Colonic mucosa (tissue), 4 donors: ENCODE measurements around the gene COL18A1. TPM values are rescaled to one million over a fixed set of nuclear protein-coding genes. Genes with fewer than 3 reads are reported as not detected.

Experiments used
- DNase-seq: peaks from one replicate; pipeline ENCODE4 v3.0.0-alpha.2; 2020
- H3K27ac ChIP-seq: fragments of 200-600 bp; one replicate; pipeline ENCODE4 v1.8.0; 2021
- H3K27me3 ChIP-seq: fragments of 200-600 bp; one replicate; pipeline ENCODE4 v1.8.0; 2021
- H3K36me3 ChIP-seq: fragments of 200-600 bp; one replicate; pipeline ENCODE4 v1.8.0; 2021
- H3K4me1 ChIP-seq: fragments of 200-600 bp; one replicate; pipeline ENCODE4 v1.8.0; 2021; ENCODE audit warnings: mild to moderate bottlenecking
- H3K4me3 ChIP-seq: fragments of 200-600 bp; one replicate; pipeline ENCODE4 v1.8.0; 2021
- H3K9ac ChIP-seq, 2 donors: one replicate each; pipeline ENCODE4 v1.7.0; 2013; ENCODE audit warnings: control low read depth in 2 of 2, low read depth in 2 of 2, low read length in 2 of 2
- H3K9me3 ChIP-seq: fragments of 200-600 bp; one replicate; pipeline ENCODE4 v1.8.0; 2021
- CTCF ChIP-seq: fragments of 200-600 bp; IDR thresholded peaks from one replicate; pipeline ENCODE4 v1.8.0; 2022; ENCODE audit warnings: antibody characterized with exemption, mild to moderate bottlenecking
- intact Hi-C: fragments of 100-400 bp; cut with DNase I; formaldehyde crosslinking; loops from one replicate; pipeline ENCODE4 v1.14.1; 2022
- total RNA-seq, 2 donors: library from RNA; stranded (reverse); fragmentation: NEBNext Ultra II Directional in 1 of 2; extraction: Animal tissue kit (Norgen Biotek cat#: 25700) in 1 of 2; gene quantifications; one replicate each; pipeline ENCODE4 v1.2.1, GENCODE V29; 2021
- donor health status: healthy.
- donor health status: DM: no; HTN: no; CAD: no.
- donor health status: DM: no; HTN: no; CAD: no.

Gene COL18A1
- total RNA-seq, 2 donors from 2014 or later = 8.4 to 22.3 TPM

GRCh38 chr21:45383615-45384201, 21.3 kb upstream of the COL18A1 start:
- intact Hi-C loops = no loop called here
- DNase-seq = no peak
- TF ChIP-seq CTCF = no peak
- H3K36me3 ChIP-seq = no peaks in the 10 kb centered on the region
- H3K4me3 ChIP-seq = no peak overlapping the region
- H3K27me3 ChIP-seq = no peaks in the 10 kb centered on the region
- no peaks in the 10 kb centered on the region for H3K9me3 ChIP-seq
- no peak overlapping the region for H3K9ac ChIP-seq
- H3K4me1 ChIP-seq = no peaks in the 10 kb centered on the region
- no peak overlapping the region for H3K27ac ChIP-seq

- H3K27me3 ChIP-seq = no peaks in the 10 kb centered on the region
Observed at GRCh38 chr21:45384656-45385548, 20.1 kb upstream of the COL18A1 start.

GRCh38 chr21:45385549-45386050, 19.4 kb upstream of the COL18A1 start:
- Histone ChIP-seq H3K36me3 (no peaks in the 10 kb centered on the region), H3K4me1 (no peaks in the 10 kb centered on the region), H3K9ac (no peak overlapping the region), H3K27ac (no peak overlapping the region), H3K9me3 (no peaks in the 10 kb centered on the region), H3K4me3 (no peak overlapping the region), H3K27me3 (no peaks in the 10 kb centered on the region)
- intact Hi-C loops = no loop called here
- no peak for DNase-seq
- no peak for TF ChIP-seq CTCF

More at GRCh38 chr21:45384656-45385548, 20.1 kb upstream of the COL18A1 start:
- no peaks in the 10 kb centered on the region for H3K9me3 ChIP-seq
- DNase-seq = no peak
- H3K9ac ChIP-seq = no peak overlapping the region
- intact Hi-C loops = no loop called here
- H3K4me1 ChIP-seq = no peaks in the 10 kb centered on the region
- no peak overlapping the region for H3K4me3 ChIP-seq
- no peak for TF ChIP-seq CTCF
- no peak overlapping the region for H3K27ac ChIP-seq
- H3K36me3 ChIP-seq = no peaks in the 10 kb centered on the region

GRCh38 chr21:45386336-45386727, 18.6 kb upstream of the COL18A1 start:
- TF ChIP-seq CTCF = no peak
- Histone ChIP-seq H3K27me3 (no peaks in the 10 kb centered on the region), H3K9ac (no peak overlapping the region), H3K4me1 (no peaks in the 10 kb centered on the region), H3K27ac (no peak overlapping the region), H3K36me3 (no peaks in the 10 kb centered on the region), H3K4me3 (no peak overlapping the region), H3K9me3 (no peaks in the 10 kb centered on the region)
- intact Hi-C loops = no loop called here
- no peak for DNase-seq

GRCh38 chr21:45386728-45387371, 18.1 kb upstream of the COL18A1 start:
- Histone ChIP-seq H3K36me3 (no peaks in the 10 kb centered on the region), H3K27me3 (no peaks in the 10 kb centered on the region), H3K4me3 (no peak overlapping the region), H3K9me3 (no peaks in the 10 kb centered on the region), H3K27ac (no peak overlapping the region), H3K9ac (no peak overlapping the region), H3K4me1 (no peaks in the 10 kb centered on the region)
- intact Hi-C loops = no loop called here
- TF ChIP-seq CTCF = no peak
- no peak for DNase-seq
